Loucy (cell line): ENCODE measurements around the gene PROB1.

Source experiments
- EZH2phosphoT487 ChIP-seq: fragments of 200-600 bp; IDR thresholded peaks from 2 replicates; pipeline ENCODE4 v1.6.1; 2018; ENCODE audit warnings: antibody characterized with exemption, mild to moderate bottlenecking, moderate library complexity, borderline replicate concordance
- TF ChIP-seq, protein P1 (sequence below): fragments of 200-600 bp; sonication (generic); conservative IDR thresholded peaks from 2 replicates; pipeline ENCODE4 v1.5.1; 2014; ENCODE audit warnings: mild to moderate bottlenecking, antibody characterized with exemption, low read length

DNA sequence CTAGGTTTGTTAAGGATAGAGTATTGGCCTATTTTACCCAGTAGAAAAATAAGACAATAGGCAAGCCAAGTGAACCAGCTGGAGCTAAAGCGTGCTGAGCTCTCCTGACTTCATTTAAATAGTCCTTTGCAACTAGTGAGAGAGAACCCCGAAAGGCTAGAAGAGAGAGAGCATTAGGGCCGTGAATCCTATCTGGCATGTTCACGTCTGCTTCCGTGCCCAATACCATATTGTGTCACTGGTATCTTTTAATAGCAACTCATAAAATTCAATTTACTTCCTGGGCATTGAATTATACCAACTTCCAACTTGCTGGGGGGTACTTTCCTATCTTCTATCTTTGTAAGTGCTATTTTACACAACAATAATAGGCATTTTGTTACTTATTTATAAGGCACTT is 30.6 kb upstream of the PROB1 start:
- TF ChIP-seq, protein P1, sequence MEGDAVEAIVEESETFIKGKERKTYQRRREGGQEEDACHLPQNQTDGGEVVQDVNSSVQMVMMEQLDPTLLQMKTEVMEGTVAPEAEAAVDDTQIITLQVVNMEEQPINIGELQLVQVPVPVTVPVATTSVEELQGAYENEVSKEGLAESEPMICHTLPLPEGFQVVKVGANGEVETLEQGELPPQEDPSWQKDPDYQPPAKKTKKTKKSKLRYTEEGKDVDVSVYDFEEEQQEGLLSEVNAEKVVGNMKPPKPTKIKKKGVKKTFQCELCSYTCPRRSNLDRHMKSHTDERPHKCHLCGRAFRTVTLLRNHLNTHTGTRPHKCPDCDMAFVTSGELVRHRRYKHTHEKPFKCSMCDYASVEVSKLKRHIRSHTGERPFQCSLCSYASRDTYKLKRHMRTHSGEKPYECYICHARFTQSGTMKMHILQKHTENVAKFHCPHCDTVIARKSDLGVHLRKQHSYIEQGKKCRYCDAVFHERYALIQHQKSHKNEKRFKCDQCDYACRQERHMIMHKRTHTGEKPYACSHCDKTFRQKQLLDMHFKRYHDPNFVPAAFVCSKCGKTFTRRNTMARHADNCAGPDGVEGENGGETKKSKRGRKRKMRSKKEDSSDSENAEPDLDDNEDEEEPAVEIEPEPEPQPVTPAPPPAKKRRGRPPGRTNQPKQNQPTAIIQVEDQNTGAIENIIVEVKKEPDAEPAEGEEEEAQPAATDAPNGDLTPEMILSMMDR, result no peak
- TF ChIP-seq EZH2phosphoT487, result no peak
